Measurements from ENCODE around the gene ANOS1.
A peak's percentile ranks its signal among the peaks of the same experiment; 100 is the strongest.
"Not testable (repeated sequence)": the region's sequence is repeated elsewhere in the genome, so short reads cannot be mapped to it uniquely, and the experiment has no call there.

The ANOS1 gene, protein sequence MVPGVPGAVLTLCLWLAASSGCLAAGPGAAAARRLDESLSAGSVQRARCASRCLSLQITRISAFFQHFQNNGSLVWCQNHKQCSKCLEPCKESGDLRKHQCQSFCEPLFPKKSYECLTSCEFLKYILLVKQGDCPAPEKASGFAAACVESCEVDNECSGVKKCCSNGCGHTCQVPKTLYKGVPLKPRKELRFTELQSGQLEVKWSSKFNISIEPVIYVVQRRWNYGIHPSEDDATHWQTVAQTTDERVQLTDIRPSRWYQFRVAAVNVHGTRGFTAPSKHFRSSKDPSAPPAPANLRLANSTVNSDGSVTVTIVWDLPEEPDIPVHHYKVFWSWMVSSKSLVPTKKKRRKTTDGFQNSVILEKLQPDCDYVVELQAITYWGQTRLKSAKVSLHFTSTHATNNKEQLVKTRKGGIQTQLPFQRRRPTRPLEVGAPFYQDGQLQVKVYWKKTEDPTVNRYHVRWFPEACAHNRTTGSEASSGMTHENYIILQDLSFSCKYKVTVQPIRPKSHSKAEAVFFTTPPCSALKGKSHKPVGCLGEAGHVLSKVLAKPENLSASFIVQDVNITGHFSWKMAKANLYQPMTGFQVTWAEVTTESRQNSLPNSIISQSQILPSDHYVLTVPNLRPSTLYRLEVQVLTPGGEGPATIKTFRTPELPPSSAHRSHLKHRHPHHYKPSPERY

DNA sequence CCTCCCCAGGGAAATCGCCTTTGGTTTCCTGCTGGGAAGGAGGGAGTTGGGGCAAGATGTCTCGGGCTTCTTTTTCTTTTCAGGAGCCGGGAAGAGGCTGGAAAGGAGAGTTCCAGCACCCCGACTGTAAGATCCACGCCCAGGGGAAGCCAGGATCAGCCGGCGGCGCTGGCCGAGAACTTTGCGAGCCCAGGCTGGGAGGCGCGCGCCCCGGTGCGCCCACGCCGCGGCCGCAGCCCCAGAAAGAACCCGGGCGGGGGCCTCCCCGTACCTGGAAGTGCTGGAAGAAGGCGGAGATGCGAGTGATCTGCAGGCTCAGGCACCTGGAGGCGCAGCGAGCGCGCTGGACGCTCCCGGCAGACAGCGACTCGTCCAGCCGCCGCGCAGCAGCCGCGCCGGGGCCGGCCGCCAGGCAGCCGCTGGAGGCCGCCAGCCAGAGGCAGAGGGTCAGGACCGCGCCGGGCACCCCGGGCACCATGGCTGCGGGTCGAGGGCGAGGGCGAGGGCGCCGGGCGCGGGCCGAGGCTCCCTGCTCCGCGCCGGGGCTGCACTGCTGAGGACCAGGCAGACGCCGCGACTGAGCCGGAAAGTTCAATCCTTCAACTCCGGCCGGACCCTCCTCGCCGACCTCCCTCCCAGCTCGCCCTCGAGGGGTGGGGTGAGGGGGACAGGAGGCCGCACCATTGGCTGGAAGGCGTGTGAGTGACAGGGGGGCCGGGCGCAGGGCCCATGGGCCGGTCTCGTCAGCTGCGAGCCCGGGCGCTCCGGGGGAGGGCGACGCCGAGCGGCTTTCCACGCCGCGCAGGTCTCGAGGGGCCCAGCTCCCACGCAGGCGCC is at the start of gene ANOS1:
ANOS1 (minus strand) TSS at position 579 of the 837 bp plus-strand sequence; CDS start at position 478, 101 bp downstream.
- no peak for DNase-seq

DNA sequence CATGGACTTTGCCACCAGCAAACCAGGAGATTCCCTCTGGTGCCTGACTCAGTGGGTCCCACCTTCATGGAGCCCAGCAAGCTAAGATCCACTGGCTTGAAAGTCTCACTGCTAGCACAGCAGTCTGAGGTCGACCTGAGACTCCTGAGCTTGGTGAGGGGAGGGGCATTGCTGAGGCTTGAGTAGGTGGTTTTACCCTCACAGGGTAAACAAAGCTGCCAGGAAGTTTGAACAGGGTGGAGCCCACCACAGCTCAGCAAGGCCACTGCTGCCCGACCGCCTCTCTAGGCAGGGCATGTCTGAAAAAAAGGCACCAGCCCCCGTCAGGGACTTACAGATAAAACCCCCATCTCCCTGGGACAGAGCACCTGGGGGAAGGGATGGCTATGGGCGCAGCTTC is 41.2 kb upstream of the ANOS1 start:
- no peak for DNase-seq

DNA sequence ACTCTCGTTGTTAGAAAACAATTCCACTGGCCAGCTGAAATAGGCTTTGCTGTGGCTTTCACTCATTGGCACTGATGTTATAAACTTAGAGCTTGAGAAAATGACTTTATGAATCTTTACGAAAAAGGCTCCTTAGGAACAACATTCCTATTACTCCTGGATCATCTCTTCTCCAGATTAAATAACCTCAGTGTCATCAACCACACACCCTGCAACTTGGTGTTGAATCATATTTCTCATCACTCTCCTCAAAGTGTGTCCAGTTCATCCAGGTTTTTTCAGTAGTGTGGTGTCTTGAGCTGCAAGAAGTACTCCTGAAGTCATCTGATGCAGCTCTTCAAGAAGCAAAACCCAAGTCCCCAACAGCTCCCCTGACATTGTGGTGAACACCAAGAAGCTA is 28.1 kb upstream of the ANOS1 start:
- no peak for DNase-seq

DNA sequence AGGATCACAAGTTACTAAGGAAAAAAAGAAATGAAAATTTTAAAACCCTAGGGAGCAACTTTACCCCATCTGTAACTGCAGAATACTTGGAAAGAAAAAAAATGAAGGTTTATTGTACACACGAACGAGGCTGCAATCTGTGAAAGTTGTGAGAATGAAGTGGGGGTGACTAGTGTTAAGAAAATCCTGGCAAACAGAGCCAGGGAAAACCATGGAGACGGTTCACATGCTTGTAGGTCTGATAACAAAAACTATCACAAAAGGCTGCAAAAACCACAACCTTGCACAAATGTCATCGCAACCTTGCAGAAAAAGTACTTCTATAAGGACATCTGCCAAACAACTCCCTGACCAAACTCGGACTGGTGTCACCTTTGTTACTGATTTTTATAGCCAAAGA is 26.8 kb upstream of the ANOS1 start:
- not testable (repeated sequence) for DNase-seq

DNA sequence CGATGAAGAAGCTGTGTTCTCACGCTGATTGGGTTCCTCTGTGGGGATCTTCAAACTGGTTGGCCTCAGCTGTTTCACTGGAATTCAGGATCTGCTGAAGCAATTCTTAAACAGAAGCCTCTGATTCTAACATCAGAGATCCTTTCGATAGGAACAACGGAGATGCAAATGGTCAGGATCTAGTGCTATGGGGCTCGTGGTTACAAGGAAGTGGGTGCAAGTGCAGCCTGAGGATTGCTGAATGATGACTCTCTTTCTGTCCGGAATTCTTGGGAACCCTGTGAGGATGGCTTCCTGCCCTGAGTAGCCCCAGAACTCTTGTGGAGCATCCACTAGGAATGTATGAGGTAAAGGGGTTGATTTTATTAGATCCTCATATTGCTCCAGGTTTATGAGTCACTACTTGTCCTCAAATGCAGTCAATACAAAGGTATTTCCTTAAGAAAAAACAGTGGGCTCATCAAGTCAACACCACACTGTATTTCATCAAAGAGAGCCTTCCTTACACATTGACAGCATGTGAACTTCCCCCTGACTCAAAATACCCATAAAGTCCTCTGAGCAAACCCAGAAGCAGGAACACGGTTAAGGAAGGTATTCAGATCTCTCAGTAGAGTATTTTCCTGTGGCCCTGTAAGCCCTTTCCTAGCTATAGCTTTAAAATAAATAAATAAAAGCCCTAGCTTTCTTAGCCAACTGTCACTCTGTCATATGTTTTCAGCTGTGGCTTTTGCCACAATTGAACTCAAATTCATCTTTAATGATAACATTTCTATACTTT is 25.9 kb upstream of the ANOS1 start:
- not testable (repeated sequence) for DNase-seq

DNA sequence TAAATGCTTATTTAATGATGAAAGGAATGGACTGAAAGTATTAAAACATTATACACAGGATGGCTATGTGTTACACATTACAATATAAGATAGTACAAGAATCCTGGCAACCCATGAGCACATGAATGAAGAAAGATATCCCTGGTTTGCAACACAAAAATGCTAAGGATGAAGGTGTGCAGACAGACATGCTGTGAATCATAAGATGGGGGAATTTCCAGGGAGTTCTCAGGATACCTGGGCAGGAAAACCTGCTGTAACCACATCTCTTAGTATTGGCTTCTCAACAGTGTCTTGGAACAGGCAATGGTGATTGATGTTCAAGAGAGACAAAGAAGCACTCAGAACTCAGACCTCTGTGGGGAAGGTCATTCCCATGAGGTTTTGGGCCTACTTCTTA is 23.9 kb upstream of the ANOS1 start:
- DNase-seq, result no peak

DNA sequence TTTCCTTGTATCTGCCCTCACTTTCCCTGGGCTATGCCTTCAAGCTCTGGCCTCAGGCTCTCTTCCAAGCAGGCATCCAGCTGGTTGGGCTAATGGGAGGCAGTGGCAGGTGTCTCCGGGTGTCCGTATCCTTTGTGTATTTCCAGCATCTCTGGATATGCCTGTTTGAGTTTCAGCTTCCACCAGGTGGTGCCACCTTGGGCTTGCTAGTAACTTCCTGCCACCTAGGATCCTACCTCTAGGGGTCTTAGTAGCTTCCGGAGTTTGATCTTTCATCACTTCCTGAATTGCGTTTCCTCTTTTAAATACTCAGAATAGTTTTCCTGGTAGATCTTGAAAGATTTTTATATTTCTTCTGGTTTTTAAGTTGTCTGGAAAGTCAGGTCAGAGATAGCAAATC is 23.2 kb upstream of the ANOS1 start:
- DNase-seq, result no peak

DNA sequence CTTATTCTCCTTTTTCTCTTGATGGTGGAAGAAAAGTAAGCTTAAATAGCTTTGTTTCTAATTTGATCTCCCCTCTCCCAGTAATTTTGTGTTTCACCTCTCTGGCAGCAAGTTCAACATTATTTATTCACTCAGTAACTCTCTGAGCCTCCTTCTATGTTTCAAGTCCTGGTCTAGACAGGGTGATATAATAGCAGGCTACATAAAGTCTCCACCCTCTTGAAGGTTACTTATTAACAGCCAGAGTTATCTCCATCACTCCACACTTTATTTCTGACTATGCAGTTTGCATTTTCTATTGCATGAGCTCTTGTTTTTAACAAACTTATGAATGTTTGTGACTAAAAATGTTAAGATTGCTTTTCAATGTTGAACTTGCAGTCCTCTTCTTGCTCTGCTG is 17.8 kb upstream of the ANOS1 start:
- DNase-seq, result no peak

DNA sequence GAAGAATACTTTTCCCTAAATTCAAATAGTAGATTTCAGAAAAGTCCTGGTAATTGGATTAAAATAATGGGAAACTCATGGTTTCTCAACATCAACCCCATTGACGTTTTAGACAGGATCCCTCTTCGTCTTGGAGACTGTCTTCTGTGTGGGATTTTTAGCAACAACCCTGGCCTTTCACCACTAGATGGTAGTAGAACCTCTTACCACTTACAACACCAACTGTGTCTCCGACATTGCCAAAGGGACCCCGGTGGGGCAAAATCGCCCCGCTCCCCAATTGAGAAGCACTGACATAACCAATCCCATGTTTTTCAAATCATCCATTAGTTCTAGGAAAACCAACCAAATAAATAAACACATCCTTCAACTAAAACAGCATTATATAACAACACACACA is 16.9 kb upstream of the ANOS1 start:
- DNase-seq, result no peak

DNA sequence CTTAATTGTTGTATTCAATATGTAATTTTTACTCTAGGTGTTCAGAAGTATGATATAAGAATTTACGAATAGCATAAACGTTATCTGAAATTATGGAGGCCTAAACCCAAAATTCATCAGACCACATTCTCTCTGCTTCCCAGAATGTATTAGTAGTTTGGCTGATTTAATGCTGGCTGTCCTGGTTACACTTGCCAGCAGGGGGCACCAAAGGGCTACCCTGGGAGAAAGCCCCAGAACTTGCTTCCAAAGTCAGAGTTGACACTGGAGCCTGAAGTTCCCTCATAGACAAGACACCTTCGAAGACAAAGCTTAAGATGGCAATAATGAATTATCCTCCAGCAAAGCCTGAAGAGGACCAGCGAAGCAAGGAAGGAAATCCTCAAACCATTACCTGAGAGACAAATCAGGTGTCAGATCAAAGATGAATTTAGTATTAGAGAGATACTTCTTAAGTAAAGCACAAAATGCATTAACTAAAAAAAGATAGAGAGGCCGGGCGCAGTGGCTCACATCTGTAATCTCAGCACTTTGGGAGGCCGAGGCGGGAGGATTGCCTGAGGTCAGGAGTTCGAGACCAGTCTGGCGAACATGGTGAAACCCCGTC is 11.3 kb upstream of the ANOS1 start:
- no peak for DNase-seq

DNA sequence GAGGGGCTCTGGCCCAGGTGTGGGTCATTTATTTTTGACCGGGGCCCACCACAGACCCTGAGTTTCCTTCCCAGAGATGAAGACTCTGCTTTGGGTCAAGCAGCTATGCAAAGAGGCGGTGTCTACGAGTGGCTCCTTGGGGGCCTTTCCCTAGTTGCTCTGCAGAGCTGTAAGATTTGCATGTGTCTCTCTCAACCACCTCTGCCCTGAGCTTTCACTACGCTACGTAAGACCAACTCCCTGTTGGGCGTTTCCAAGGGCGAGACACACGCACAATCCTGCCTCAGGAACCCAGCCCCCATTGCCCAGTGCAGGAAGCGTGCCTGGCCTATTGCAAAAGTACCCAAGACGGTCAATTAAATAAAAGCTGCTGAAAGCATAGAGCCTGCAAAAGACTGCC is 10.0 kb upstream of the ANOS1 start:
- DNase-seq, result no peak

DNA sequence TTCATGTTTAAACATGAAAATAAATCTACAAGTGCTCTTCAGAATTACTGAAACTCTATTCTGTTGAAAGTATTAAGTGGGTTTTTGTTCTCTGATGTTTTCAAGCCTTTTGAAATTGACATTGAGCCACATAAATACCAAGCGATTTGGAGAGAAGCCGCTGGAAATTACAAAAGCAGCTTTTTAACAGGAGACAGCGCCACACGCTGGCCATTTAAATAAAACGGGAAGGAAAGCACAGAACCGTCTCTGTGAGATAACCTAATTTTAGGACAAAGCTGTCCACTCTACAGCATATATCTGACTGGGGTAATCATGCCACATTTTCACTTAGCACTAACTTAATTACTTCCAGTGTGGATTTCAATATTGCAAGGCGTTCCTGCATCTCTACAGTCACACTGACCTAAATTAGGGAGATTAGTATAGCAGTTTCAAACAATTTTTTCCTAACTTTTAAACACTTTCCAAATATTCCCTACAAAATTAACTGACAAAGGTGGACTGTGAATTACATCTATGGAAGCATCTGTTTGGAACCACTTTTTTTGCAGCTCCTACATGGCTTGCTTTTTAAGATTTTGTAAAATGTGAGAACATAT is 6.8 kb upstream of the ANOS1 start:
- DNase-seq, result no peak

DNA sequence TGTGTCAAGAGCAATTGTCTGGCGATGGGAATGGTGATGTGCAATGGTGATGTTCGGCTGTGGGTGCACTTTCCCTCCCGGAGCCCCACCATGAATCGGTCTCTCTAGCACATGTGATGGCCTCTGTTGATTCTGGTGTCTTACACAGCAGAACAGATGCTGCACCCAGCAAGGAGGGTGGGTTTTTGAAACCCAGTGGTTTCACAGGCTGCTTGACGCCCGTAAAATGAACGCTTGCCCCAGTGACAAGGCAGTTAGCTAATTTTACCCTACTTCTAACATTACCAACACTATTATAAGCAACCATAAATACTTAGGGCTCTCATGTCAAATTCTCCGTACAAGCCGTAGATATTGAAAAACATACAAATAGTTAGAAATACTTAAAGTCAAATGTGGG is 5.9 kb upstream of the ANOS1 start:
- no peak for DNase-seq

DNA sequence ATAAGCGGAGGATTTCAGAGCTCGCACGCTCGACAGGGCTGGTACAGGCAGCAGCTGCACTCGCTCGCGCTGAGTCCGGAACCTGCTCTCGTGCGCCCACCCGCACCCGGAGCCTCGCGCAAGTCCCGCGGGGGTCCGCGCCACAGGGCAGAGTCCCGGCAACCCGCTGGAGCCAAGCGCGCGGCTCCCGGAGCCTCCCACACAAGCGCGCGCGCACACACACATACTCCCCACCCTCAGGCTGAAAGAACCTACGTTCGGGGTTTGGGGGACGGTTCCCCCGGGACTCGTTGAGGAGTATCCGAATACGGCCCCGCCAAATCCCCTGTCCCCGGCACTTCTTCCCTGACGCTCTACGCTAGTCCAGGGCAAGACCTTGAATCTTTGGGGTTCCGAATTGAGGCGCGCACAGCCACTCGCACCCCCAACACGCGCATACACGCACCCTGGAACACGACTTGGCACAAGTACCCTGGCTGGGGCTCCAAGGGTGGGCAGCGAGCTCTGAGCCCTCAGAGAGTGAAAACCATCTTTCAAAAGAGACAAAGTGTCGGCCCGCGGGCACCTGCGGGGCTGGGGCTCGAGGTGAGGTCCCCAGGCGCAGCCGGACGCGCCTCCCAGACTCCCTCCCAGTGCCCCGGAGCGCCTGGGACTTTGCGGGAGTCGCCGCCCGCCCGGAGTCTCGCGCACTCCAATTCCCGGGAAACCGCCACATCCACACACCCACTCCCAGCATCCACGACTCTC is 952 bp downstream of the ANOS1 start:
- no peak for DNase-seq

DNA sequence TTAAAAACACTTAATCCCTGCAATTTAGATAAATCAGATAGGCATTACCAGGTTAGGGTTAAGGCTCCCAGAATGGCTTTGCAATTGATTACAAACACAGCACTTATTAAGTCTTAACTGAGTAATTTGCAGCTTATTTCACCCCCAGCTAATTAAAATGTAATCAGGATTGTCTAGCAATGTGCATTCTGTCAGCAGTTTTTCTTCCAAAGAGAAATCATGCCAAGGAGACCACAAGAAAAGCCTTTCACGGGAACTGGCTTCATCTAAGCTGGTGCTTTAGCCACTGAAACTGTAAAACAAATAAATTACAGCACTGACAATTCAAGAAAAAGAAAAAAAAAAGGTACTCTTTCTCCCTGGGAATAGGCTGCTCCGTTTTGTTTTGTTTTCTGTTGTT is 2.1 kb downstream of the ANOS1 start:
- DNase-seq, result no peak

DNA sequence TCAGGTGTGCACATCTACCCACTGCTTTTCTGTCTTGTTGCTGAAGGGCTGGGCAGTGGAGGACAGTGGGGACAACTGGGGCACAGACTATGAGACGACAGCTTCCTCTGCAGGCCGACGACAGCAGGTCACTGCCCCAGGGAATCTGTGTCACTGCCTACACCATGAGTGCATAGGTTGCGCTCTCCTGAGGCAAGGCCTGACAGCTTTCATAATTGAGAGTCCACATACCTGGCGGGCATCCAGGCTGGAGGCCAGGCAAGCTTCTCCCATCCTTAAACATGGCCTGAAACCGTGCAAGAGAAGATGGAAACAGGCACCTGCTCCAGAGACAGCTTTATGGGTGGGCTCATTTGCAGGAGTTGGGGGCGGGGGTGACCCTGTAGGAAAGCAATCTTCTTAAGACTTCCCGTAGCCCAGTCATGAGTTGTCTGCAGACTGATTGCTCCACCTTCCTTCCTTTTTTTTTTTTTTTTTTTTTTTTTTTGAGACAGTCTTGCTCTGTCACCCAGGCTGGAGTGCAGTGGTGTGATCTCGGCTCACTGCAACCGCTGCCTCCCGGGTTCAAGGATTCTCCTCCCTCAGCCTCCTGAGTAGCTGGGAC is 2.9 kb downstream of the ANOS1 start:
- no peak for DNase-seq

DNA sequence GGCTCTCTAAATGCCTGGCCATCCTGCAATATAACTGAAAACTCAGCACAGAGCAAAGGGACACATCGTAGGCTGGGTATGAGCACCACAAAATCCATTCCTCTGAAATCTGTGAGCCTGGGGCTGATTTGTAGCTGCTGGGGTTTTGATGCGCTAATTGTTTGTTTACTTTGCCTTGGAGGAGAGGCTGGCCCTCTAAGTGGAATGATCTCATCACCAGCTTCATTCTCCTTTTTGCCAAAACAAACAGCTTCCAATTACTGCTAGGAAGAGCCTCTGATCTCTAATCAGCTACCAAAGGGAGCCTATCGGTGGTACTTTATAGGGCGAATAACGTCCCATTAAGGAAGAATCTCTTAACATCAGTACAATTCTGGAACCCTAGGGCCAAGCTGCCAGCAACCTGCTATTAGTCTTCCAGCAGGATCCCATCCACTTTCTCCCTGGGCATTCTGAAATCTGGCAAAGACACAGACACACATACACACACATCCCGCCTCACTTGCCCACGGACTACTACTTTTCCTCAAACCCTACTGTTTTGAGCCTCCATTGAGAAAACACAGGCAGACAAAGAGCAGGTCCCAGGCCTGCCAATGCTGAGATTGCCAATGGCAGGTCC is 5.8 kb downstream of the ANOS1 start:
- peak; percentile 80 for DNase-seq

DNA sequence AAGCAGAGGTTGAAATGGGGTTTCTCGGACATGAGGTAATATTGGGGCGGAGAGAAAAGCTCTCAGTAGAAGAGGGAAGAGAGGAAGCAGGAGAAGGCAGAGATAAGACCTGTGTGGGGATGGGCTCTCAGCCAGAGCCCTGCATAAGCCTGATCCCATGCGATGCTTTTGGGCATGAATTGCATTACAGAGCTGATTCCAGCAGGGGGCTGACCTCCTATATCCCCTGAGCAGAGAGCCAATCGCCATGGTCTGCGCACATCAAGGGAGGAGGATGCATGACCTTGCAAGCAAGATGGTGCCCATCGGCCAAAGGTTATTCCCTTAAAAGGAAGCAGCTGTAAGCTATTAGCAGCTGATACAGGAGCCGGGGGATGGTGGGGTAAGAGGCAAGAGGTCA is 7.6 kb downstream of the ANOS1 start:
- no peak for DNase-seq

DNA sequence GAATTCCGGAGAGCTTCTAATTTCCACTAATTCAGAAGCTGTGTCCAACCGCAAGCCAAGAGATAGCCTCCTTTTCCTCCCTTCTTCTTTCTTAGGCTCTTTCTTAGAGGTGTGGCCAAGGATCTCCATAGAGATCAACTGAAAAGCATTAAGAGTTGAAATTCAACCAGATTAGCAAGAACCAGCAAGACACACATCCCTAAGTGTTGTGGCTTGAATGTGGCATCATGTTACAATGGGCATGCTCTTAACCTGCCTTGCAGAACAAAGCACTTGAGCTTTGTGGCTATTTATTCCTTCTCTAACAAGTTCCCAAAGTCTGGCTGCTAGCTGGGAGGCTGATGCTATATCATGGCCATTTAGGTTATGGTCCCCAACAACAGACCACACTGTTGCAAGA is 10.4 kb downstream of the ANOS1 start:
- DNase-seq, result no peak

DNA sequence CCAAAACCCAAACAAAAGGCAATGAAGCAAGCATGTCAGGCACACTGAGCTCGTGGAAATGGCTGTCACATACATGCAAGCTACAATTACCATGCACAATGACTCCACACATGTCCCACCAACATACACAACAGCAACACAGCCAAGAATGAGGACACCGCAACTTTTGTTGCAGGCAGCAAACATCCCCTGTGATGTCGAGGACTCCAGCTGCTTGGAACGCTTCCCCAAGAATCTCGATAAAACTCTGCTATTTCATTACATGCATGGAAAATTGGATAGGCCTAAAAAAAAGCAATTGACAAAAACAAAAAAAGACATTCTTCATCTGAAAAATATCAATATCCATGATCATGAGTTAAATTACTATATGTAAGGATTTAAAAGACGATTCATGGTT is 11.8 kb downstream of the ANOS1 start:
- DNase-seq, result no peak
